Measurements from ENCODE around the gene PXDC1. TPM values are rescaled to one million over a fixed set of nuclear protein-coding genes. Genes with fewer than 3 reads are reported as not detected.

Gene PXDC1
- polyA plus RNA-seq, 1 donor from 2014 or later, result 3.9 TPM

DNA sequence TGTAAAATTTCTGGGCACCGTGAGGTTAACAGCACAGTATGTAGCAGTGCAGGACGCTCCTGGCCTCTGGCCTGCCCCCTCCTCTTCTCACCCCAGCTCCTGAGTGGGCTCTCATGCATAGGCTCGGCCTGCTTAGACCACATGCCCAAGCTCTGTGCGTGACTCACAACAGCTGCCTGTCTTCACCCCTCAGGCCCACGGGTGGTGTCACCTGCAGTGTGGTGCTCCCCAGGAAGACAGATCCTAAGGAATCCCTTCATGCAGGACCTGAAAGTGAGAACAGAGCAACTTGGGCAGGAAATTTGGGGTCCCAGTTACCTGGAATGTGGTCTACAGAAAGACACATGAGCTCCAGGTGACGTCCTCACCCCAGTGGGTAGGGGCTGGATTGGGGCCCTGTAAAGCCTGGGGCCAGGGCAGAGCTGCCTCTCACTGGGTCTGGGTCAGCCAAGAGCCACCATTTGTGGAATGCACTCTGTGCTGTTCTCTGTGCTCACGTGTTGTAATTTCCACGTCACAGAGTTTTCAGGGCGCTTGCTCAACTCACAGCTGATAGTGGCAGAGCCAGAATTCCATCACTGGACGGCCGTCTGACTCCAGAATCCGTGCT, 37.0 kb upstream of the PXDC1 start:
- Histone ChIP-seq H4K20me1 (ENCODE audit: insufficient read depth) (no peaks in the 10 kb centered on the region), H3K4me3 (ENCODE audit: low read length) (no peak overlapping the region), H3F3A (ENCODE audit: insufficient read depth, low read length, poor library complexity, severe bottlenecking) (no peaks in the 10 kb centered on the region), H3K9me3 (ENCODE audit: low read length) (no peaks in the 10 kb centered on the region), H3K27ac (ENCODE audit: low read length) (no peak overlapping the region), H3K9me2 (ENCODE audit: insufficient read depth, low read length) (no peaks in the 10 kb centered on the region), H3K27me3 (ENCODE audit: insufficient read depth, low read depth, low read length) (no peaks in the 10 kb centered on the region), H3K36me3 (ENCODE audit: insufficient read depth, low read length) (no peaks in the 10 kb centered on the region), H3K9ac (ENCODE audit: low read length) (no peak overlapping the region), H3K79me2 (replicated peaks; ENCODE audit: insufficient read depth, low read length) (no peaks in the 10 kb centered on the region), H2AFZ (ENCODE audit: low read depth, low read length) (no peak overlapping the region), H3K4me2 (ENCODE audit: low read length) (no peak overlapping the region)
- TF ChIP-seq MXI1 (conservative IDR thresholded peaks at IDR 0.05; ENCODE audit: poor library complexity, severe bottlenecking) (no peak), RAD21 (conservative IDR thresholded peaks at IDR 0.05) (no peak), TAF1 (IDR thresholded peaks at IDR 0.05; ENCODE audit: low read depth) (no peak), POLR2AphosphoS5 (IDR thresholded peaks at IDR 0.05) (no peak), SMC3 (conservative IDR thresholded peaks at IDR 0.05; ENCODE audit: poor library complexity) (no peak)
- TF ChIP-seq, protein P1, sequence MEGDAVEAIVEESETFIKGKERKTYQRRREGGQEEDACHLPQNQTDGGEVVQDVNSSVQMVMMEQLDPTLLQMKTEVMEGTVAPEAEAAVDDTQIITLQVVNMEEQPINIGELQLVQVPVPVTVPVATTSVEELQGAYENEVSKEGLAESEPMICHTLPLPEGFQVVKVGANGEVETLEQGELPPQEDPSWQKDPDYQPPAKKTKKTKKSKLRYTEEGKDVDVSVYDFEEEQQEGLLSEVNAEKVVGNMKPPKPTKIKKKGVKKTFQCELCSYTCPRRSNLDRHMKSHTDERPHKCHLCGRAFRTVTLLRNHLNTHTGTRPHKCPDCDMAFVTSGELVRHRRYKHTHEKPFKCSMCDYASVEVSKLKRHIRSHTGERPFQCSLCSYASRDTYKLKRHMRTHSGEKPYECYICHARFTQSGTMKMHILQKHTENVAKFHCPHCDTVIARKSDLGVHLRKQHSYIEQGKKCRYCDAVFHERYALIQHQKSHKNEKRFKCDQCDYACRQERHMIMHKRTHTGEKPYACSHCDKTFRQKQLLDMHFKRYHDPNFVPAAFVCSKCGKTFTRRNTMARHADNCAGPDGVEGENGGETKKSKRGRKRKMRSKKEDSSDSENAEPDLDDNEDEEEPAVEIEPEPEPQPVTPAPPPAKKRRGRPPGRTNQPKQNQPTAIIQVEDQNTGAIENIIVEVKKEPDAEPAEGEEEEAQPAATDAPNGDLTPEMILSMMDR (IDR thresholded peaks at IDR 0.05; ENCODE audit: poor library complexity, severe bottlenecking), result no peak
- TF ChIP-seq, protein P2, sequence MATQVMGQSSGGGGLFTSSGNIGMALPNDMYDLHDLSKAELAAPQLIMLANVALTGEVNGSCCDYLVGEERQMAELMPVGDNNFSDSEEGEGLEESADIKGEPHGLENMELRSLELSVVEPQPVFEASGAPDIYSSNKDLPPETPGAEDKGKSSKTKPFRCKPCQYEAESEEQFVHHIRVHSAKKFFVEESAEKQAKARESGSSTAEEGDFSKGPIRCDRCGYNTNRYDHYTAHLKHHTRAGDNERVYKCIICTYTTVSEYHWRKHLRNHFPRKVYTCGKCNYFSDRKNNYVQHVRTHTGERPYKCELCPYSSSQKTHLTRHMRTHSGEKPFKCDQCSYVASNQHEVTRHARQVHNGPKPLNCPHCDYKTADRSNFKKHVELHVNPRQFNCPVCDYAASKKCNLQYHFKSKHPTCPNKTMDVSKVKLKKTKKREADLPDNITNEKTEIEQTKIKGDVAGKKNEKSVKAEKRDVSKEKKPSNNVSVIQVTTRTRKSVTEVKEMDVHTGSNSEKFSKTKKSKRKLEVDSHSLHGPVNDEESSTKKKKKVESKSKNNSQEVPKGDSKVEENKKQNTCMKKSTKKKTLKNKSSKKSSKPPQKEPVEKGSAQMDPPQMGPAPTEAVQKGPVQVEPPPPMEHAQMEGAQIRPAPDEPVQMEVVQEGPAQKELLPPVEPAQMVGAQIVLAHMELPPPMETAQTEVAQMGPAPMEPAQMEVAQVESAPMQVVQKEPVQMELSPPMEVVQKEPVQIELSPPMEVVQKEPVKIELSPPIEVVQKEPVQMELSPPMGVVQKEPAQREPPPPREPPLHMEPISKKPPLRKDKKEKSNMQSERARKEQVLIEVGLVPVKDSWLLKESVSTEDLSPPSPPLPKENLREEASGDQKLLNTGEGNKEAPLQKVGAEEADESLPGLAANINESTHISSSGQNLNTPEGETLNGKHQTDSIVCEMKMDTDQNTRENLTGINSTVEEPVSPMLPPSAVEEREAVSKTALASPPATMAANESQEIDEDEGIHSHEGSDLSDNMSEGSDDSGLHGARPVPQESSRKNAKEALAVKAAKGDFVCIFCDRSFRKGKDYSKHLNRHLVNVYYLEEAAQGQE (IDR thresholded peaks at IDR 0.05; ENCODE audit: borderline replicate concordance), result no peak

DNA sequence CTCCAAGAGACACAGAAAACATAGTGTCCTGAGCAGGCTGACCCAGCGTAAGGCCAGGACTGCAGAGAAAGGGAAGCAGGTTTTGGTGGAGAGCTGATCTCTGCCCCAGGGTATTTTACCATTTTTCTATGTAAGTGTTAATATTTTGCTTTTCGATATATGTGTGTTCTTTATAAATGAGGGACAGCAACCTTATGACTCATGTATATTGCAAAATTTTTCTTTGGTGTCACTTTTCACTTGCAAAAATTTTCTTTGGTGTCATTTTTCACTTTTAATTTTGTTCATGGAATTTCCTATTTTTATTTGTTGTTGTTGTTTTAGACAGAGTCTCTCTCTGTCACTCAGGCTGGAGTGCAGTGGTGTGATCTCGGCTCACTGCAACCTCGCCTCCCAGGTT, 34.6 kb upstream of the PXDC1 start:
- TF ChIP-seq TAF1 (IDR thresholded peaks at IDR 0.05; ENCODE audit: low read depth) (no peak), POLR2AphosphoS5 (IDR thresholded peaks at IDR 0.05) (no peak), RAD21 (conservative IDR thresholded peaks at IDR 0.05) (no peak), EP300 (conservative IDR thresholded peaks at IDR 0.05; ENCODE audit: poor library complexity, severe bottlenecking) (no peak), EZH2 (IDR thresholded peaks at IDR 0.05; ENCODE audit: borderline replicate concordance, insufficient read depth, low read length, poor library complexity, severe bottlenecking) (no peak), MXI1 (conservative IDR thresholded peaks at IDR 0.05; ENCODE audit: poor library complexity, severe bottlenecking) (no peak), SMC3 (conservative IDR thresholded peaks at IDR 0.05; ENCODE audit: poor library complexity) (no peak)
- TF ChIP-seq, protein P1 (IDR thresholded peaks at IDR 0.05; ENCODE audit: poor library complexity, severe bottlenecking), result no peak
- Histone ChIP-seq H3K4me2 (ENCODE audit: low read length) (no peak overlapping the region), H3F3A (ENCODE audit: insufficient read depth, low read length, poor library complexity, severe bottlenecking) (no peaks in the 10 kb centered on the region)

More for the DNA sequence above, 34.6 kb upstream of the PXDC1 start:
- no peaks in the 10 kb centered on the region for H4K20me1 ChIP-seq (ENCODE audit: insufficient read depth)
- no peak overlapping the region for H3K4me3 ChIP-seq (ENCODE audit: low read length)
- no peak overlapping the region for H3K9ac ChIP-seq (ENCODE audit: low read length)
- no peak overlapping the region for H3K27ac ChIP-seq (ENCODE audit: low read length)
- no peaks in the 10 kb centered on the region for H3K79me2 ChIP-seq (replicated peaks; ENCODE audit: insufficient read depth, low read length)
- no peak overlapping the region for H2AFZ ChIP-seq (ENCODE audit: low read depth, low read length)
- no peaks in the 10 kb centered on the region for H3K36me3 ChIP-seq (ENCODE audit: insufficient read depth, low read length)
- no peaks in the 10 kb centered on the region for H3K9me3 ChIP-seq (ENCODE audit: low read length)
- H3K27me3 ChIP-seq (ENCODE audit: insufficient read depth, low read depth, low read length), result no peaks in the 10 kb centered on the region
- H3K9me2 ChIP-seq (ENCODE audit: insufficient read depth, low read length), result no peaks in the 10 kb centered on the region

All from neural cell (in vitro differentiated cells).